ENCODE results near the gene RPL37.

DNA sequence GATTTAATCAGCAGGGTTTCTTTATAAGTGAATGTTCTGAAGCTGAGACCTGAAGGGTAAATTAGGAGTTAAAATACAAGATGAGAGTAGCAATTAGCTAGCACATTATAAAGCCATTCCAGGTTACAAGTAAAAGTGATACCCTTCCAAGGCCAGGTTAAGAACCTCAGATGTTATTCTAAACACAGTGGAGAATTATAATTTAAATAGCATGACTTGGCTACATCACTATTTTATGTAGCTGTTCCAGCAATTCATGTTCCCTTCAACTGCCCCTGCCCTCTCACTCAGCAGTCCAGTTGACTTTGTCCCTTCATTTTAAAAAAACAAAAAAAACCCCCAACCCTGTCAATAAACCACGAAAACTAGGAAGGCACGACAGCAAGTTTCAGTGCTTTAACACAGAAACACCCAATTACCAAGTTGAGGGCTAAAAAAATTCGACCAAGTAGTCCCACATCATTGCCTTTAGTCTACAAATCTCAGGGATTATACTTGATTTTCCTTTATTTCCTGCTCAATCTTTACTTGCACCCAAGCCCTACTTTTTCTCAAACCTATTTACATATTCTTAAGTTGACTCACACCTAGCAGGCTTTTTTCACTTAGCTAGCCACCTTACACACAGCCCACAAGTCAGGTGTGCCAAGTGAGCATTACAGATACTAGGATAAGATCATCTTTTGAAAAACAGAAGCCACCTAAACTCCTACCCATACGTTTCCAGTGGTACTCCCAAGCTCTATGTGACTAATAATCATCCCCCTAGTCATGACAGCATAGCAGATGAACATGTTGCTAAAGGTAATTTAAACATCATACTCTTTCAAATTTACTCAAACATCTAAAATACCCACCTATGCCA is 3.4 kb downstream of the RPL37 start:
- TF ChIP-seq, protein P1, sequence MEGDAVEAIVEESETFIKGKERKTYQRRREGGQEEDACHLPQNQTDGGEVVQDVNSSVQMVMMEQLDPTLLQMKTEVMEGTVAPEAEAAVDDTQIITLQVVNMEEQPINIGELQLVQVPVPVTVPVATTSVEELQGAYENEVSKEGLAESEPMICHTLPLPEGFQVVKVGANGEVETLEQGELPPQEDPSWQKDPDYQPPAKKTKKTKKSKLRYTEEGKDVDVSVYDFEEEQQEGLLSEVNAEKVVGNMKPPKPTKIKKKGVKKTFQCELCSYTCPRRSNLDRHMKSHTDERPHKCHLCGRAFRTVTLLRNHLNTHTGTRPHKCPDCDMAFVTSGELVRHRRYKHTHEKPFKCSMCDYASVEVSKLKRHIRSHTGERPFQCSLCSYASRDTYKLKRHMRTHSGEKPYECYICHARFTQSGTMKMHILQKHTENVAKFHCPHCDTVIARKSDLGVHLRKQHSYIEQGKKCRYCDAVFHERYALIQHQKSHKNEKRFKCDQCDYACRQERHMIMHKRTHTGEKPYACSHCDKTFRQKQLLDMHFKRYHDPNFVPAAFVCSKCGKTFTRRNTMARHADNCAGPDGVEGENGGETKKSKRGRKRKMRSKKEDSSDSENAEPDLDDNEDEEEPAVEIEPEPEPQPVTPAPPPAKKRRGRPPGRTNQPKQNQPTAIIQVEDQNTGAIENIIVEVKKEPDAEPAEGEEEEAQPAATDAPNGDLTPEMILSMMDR (IDR thresholded peaks at IDR 0.05): no peak
- TF ChIP-seq POLR2A (IDR thresholded peaks at IDR 0.05): no peak

Data from right lobe of liver (tissue), 4 donors.